ENCODE measurements around the gene MYCBP2.
"Not testable (repeated sequence)": the region's sequence is repeated elsewhere in the genome, so short reads cannot be mapped to it uniquely, and the experiment has no call there.

The MYCBP2 gene

GRCh38 chr13:77333594-77333993, 6.7 kb upstream of the MYCBP2 start:
- no peak for DNase-seq

- DNase-seq = no peak
These were observed 4.5 kb upstream of the MYCBP2 start for GRCh38 chr13:77331421-77331820.

- no peak for DNase-seq
These were observed 3.2 kb upstream of the MYCBP2 start for GRCh38 chr13:77329911-77330584.

- peak; percentile 95 for DNase-seq
These were observed 2.4 kb upstream of the MYCBP2 start for GRCh38 chr13:77329133-77329910.

DNA sequence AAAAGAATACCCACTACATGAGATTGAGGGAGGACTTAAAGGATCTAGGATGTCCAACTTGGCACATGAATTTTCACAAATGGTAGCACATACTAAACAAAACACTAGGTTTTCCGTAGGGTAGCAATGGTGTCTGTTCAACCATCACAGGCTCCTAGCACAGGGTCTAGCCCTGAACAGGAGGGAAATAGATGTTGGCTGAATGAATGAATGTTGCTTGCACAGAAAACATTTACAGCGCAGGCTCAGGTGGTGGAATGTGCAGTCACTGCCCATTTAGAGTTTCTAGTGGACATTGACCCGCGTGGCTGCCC, 1.9 kb upstream of the MYCBP2 start:
- no peak for DNase-seq

- no peak for DNase-seq
These were observed 1.4 kb downstream of the MYCBP2 start for GRCh38 chr13:77325371-77325980.

DNA sequence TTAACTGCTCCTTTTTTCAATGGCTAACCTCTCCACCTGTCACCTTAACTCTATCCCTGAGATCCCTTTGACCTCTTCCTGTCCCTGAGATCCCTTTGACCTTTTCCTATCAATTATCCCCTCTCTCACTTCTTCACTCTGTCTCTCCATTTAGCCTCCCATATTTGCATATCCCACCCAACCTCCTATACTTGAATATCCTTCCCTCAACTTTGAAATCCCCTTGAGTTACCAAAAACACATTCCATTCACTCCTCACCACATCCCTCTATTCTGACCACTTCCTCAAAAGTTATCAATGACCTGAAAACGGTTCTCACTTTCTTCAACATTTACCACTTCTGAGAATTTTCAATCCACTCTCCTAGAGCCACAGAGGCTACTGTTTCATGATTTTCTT, 3.0 kb downstream of the MYCBP2 start:
- DNase-seq = no peak

- DNase-seq = no peak
These were observed 7.4 kb downstream of the MYCBP2 start for GRCh38 chr13:77319536-77319935.

DNA sequence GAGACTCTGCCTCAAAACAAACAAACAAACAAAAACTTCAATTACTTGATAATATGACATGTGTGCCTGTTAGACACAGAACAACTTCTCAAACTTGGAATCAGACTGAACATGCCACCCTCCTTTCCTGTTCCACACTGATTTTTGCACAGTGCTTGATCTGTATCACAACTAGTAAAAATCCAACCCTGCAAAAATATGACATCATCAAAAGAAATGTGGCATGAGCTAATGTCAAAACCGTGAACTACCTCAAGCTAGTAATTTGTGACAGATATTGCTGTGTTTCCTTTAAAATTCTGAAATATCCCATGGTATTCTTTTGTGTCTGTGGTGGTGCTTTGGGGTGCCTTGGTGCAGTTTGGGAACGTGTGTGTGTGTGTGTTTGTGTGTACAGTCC, 8.2 kb downstream of the MYCBP2 start:
- DNase-seq = no peak

DNA sequence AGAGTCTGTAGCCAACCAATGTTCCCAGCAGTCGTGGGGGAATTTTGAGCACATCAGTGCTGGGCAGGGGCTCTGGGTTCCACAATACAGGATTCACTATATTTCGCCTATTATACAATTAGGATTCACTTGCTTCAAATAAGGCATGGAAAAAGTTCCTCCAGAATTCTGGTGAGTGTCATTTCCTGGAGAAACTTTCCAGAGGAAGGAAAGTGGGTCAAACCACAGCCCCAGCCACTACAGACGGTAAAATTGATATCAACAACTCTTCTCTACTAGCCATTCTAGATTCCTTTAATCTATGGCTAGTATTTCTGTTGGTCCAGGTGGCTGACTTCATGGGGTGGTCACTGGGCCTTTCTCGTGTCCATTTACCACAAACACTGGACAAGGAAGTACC, 10.5 kb downstream of the MYCBP2 start:
- no peak for DNase-seq

- DNase-seq = not testable (repeated sequence)
These were observed 11.4 kb downstream of the MYCBP2 start for GRCh38 chr13:77315509-77315908.

- DNase-seq = no peak
These were observed 13.0 kb downstream of the MYCBP2 start for GRCh38 chr13:77313923-77314322.

DNA sequence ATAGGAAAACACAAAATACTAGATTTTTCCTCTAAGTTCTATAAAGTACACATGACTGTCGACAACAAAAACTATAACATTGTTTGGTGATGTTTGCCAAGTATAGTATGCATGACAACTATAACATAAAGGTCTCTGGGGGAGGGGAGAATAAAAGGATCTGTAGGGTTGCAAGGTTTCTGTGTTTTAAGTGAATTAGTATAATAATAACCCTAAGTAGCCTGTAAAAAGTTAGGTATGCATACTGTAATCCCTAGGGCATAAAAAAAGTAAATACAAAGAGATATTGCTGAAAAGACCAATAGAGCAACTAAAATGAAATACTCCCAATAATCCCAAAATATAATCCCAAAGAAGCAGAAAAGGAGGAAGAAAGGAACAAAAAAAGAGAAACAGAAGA, 14.6 kb downstream of the MYCBP2 start:
- DNase-seq = no peak

DNA sequence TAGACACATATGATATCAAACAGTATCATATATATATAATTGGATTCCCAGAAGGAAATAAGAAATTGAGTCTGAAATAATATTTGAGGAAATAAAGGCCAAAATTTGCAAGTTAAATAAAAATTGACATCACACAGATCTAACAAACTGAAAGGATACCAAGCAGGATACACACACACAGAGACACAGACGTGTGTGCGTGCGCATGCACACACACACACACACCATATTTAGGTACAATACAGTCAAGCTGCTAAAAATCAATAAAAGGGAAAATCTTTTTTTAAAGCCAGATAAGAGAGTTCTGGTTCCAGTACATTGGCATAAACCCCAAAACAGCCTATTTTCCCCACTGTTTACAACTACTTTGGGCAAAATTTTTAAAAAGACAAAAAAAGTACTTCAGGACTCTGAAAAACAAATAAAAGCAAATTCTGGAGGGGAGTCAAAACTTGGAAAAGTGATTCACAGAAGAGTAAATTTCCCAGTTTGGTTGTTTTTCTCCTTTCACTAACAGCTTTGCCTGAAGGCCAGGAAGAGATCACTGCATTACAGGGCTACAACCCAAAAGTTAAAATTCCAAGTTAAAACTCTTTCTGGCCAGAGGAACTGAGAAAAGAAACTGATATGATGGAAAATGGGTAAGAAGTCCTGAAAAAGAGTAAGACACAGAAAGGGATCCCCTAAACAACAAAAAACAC, 16.2 kb downstream of the MYCBP2 start:
- DNase-seq = no peak

DNA sequence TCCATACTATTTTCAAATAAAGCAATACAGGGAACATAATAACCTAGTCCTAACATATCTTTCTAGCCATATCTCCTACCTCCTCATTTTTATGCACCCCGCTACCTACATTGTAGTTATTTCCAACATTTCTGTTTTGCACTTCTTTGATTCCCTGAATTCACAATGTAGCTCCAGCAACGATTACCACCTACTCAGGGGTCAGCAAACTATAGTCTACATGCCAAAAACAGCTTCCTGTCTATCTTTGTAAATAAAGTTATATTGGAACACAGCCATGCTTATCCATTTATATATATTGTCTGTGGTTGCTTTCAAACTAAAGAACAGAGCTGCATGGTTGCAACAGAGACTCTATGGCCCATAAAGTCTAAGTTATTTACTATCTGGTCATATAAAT, 16.7 kb downstream of the MYCBP2 start:
- DNase-seq = no peak

DNA sequence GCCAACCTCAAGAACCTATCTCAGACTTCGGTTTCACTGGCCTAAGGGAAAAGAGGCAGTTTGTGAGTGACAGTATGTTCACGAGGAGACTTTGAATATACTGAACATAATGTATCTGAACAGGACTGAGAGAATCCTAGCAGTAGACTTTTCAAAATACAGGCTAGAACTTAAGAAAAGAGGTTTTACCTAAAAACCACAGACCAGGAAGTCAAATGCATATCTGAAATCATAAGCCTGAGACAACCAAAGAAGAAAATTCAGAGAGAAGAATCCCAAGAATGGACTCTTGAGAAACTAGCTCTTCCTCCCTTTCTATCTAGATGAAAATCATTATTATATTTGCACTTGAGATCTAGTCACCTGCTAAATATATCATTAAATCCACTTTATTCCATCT, 17.6 kb downstream of the MYCBP2 start:
- no peak for DNase-seq

DNA sequence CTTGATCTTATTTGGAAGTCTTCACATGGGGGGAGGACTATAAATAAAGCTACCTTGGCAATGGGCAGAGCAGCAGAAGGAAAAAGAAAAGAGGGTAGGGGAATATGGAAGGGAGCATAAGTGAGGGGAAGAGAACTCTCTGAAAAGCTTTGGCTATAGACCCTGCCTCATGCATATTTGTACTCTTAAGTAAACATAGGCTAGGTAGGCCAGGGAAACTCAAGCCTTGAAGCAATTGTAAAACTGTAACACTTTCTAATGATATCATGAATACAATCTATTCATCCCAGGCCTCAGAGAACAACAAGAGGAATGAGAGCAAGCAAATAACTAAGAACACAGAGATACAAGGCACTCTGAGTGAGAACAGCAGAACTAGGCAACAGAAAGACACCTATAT, 20.4 kb downstream of the MYCBP2 start:
- DNase-seq = no peak

- no peak for DNase-seq
These were observed 21.6 kb downstream of the MYCBP2 start for GRCh38 chr13:77305266-77305665.

GRCh38 chr13:77300176-77301037, 26.5 kb downstream of the MYCBP2 start:
- DNase-seq = no peak

DNA sequence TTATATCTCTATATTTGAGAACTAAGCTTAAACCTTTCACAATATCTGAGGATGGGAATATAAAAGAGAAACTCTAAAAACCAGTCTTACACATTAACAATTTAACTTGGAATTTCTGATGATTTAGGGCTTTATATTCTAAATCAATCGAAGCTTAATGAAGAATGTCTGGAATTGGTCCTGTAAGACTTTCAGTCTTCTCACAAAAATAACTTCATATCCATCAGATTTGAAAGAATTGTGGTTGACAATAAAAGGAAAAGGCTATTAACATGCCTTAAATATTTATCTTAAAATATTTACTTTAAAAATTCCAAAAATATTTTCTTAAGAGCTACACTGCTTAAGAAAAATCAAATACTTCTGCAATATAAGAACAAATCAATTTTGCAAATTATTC, 27.3 kb downstream of the MYCBP2 start:
- DNase-seq = no peak

GRCh38 chr13:77298426-77298825, 28.5 kb downstream of the MYCBP2 start:
- DNase-seq = no peak

GRCh38 chr13:77291774-77292173, 35.1 kb downstream of the MYCBP2 start:
- no peak for DNase-seq

- no peak for DNase-seq
These were observed 36.6 kb downstream of the MYCBP2 start for GRCh38 chr13:77290342-77290741.

All from DMS153 (cell line).